Epithelial cell of esophagus (primary cell): ENCODE data around the gene DGKG.
A peak's percentile ranks its signal among the peaks of the same experiment; 100 is the strongest.

ENCODE experiments used
- DNase-seq: peaks from one replicate; pipeline ENCODE4 v3.0.0; 2010; ENCODE audit warnings: low read depth
- H3K4me3 ChIP-seq: 2 replicates; pipeline ENCODE4 v1.5.1; 2011; ENCODE audit warnings: mild to moderate bottlenecking, low read length, control low read depth
- TF ChIP-seq, protein P1 (sequence below): IDR thresholded peaks from 2 replicates; pipeline ENCODE4 v1.5.1; 2011; ENCODE audit warnings: low read depth, mild to moderate bottlenecking, low read length, control low read depth, inconsistent platforms; ENCODE audit not compliant: insufficient read depth; ENCODE audit errors: missing control alignments

The DGKG gene

GRCh38 chr3:186220911-186221645 is 141.0 kb downstream of the DGKG start:
- DNase-seq = peak; percentile 54
- H3K4me3 ChIP-seq = no peak overlapping the region
- TF ChIP-seq, protein P1, sequence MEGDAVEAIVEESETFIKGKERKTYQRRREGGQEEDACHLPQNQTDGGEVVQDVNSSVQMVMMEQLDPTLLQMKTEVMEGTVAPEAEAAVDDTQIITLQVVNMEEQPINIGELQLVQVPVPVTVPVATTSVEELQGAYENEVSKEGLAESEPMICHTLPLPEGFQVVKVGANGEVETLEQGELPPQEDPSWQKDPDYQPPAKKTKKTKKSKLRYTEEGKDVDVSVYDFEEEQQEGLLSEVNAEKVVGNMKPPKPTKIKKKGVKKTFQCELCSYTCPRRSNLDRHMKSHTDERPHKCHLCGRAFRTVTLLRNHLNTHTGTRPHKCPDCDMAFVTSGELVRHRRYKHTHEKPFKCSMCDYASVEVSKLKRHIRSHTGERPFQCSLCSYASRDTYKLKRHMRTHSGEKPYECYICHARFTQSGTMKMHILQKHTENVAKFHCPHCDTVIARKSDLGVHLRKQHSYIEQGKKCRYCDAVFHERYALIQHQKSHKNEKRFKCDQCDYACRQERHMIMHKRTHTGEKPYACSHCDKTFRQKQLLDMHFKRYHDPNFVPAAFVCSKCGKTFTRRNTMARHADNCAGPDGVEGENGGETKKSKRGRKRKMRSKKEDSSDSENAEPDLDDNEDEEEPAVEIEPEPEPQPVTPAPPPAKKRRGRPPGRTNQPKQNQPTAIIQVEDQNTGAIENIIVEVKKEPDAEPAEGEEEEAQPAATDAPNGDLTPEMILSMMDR = peak; percentile 38

GRCh38 chr3:186220365-186220764 is 141.7 kb downstream of the DGKG start:
- TF ChIP-seq, protein P1 = no peak
- DNase-seq = peak; percentile 82
- no peak overlapping the region for H3K4me3 ChIP-seq

DNA sequence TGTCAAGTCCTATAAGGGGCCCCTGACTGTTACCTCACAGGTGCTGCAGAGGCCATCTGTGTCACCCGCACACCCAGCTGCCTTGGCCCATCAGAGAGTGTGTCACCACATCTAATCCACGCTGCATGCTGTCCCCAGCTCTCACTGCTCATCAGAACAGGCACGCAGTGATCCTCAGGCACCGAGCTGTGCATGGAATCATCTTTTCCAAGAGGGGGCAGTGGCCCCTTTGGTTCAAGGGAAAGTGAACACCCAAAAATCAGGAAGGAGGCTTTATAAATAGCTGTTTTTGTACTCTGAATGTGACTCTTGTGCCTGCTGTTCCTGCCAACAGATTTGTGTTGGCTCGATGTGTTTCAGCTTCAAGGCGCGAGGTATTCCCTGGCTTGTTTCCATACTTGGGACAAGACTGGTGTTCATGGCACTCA is 142.8 kb downstream of the DGKG start:
- DNase-seq = no peak
- TF ChIP-seq, protein P1 = no peak
- no peak overlapping the region for H3K4me3 ChIP-seq

DNA sequence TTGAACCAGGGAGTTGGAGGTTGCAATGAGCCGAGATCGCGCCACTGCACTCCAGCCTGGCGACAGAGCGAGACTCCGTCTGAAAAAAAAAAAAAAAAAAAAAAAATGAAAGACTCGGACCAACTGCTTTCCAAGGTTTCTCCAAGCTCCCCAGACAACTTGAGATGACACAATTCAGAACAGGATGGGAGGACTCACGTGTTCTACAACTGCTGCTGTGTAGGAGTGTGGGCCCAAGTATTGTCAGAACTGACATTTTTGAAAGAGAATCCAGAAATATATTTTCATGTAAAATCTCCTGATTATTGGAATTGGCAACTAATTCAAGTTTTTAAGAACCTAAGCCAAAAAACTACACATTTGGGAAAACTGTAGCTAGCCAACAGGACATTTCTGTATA is 143.6 kb downstream of the DGKG start:
- no peak overlapping the region for H3K4me3 ChIP-seq
- TF ChIP-seq, protein P1 = no peak
- no peak for DNase-seq

DNA sequence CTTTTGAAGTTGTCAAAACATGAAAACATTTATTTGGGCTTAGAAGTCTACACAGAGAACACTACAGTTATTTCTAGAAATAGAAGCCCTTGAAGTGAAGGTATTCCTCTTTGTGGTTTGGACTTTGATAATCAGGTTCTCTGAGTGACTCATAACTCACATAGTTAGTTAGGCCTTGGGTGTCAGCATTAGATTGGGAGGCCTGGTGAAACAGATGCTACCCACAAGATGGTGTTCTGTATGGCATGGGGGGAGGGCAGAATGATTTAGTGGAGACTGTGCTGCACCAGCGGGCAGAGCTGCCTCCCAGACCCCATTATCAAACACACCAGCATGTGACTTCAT is 144.2 kb downstream of the DGKG start:
- TF ChIP-seq, protein P1 = no peak
- DNase-seq = peak; percentile 51
- no peak overlapping the region for H3K4me3 ChIP-seq

- TF ChIP-seq, protein P1 = no peak
- H3K4me3 ChIP-seq = no peak overlapping the region
- no peak for DNase-seq
Measured at GRCh38 chr3:186216900-186217819, 144.9 kb downstream of the DGKG start.
